Astrocyte (in vitro differentiated cells and primary cell): ENCODE measurements around the gene GALK1. TPM values are rescaled to one million over a fixed set of nuclear protein-coding genes. Genes with fewer than 3 reads are reported as not detected.

ENCODE experiments used
- DNase-seq: peaks from one replicate; pipeline ENCODE4 v3.0.0-alpha.2; 2010; ENCODE audit warnings: low read depth
- FAIRE-seq: peaks from 2 replicates; lab custom pipeline; 2011; peaks lifted over from hg19 to GRCh38; lab: Jason Lieb, UNC
- H2AFZ ChIP-seq: 2 replicates; pipeline ENCODE4 v1.6.0; 2012; ENCODE audit warnings: low read depth, low read length, inconsistent platforms
- H3K27ac ChIP-seq: 2 replicates; pipeline ENCODE4 v1.5.1; 2011; ENCODE audit warnings: low read depth, low read length, inconsistent platforms
- H3K27me3 ChIP-seq: 2 replicates; pipeline ENCODE4 v1.6.0; 2011; ENCODE audit warnings: low read length, inconsistent platforms; ENCODE audit not compliant: insufficient read depth
- H3K36me3 ChIP-seq: 2 replicates; pipeline ENCODE4 v1.5.1; 2011; ENCODE audit warnings: low read length, inconsistent platforms; ENCODE audit not compliant: insufficient read depth
- H3K4me1 ChIP-seq: 2 replicates; pipeline ENCODE4 v1.5.1; 2011; ENCODE audit warnings: low read length, inconsistent platforms; ENCODE audit not compliant: insufficient read depth
- H3K4me2 ChIP-seq: 2 replicates; pipeline ENCODE4 v1.6.0; 2012; ENCODE audit warnings: low read length, inconsistent platforms
- H3K4me3 ChIP-seq: 2 replicates; pipeline ENCODE4 v1.5.1; 2011; ENCODE audit warnings: low read depth, mild to moderate bottlenecking, low read length, inconsistent platforms; ENCODE audit not compliant: insufficient read depth
- H3K79me2 ChIP-seq: 2 replicates; pipeline ENCODE4 v1.6.0; 2012; ENCODE audit warnings: mild to moderate bottlenecking, low read length, inconsistent platforms; ENCODE audit not compliant: insufficient read depth
- H3K9ac ChIP-seq: 2 replicates; pipeline ENCODE4 v1.6.0; 2012; ENCODE audit warnings: mild to moderate bottlenecking, low read length, inconsistent platforms
- H3K9me3 ChIP-seq: 2 replicates; pipeline ENCODE4 v1.5.1; 2012; ENCODE audit warnings: low read depth, mild to moderate bottlenecking, low read length, inconsistent platforms; ENCODE audit not compliant: insufficient read depth
- H4K20me1 ChIP-seq: 2 replicates; pipeline ENCODE4 v1.6.0; 2012; ENCODE audit warnings: low read length, inconsistent platforms; ENCODE audit not compliant: insufficient read depth
- H3K27ac Mint-ChIP-seq: one replicate; pipeline ENCODE4 v1.8.0; 2021; ENCODE audit warnings: mild to moderate bottlenecking, mixed read lengths; ENCODE audit not compliant: unreplicated experiment
- H3K27me3 Mint-ChIP-seq: one replicate; pipeline ENCODE4 v1.8.0; 2021; ENCODE audit warnings: low read depth, mixed read lengths; ENCODE audit not compliant: unreplicated experiment
- H3K36me3 Mint-ChIP-seq: one replicate; pipeline ENCODE4 v1.8.0; 2021; ENCODE audit warnings: low read depth, mixed read lengths; ENCODE audit not compliant: unreplicated experiment
- H3K4me1 Mint-ChIP-seq: one replicate; pipeline ENCODE4 v1.8.0; 2021; ENCODE audit warnings: low read depth, mixed read lengths; ENCODE audit not compliant: unreplicated experiment
- H3K4me3 Mint-ChIP-seq: one replicate; pipeline ENCODE4 v1.8.0; 2021; ENCODE audit warnings: mild to moderate bottlenecking, moderate library complexity, mixed read lengths; ENCODE audit not compliant: unreplicated experiment
- H3K9me3 Mint-ChIP-seq: one replicate; pipeline ENCODE4 v1.8.0; 2021; ENCODE audit warnings: mild to moderate bottlenecking, mixed read lengths; ENCODE audit not compliant: unreplicated experiment
- CTCF ChIP-seq: IDR thresholded peaks from 2 replicates; pipeline ENCODE4 v1.5.1; 2011; ENCODE audit warnings: low read depth, mild to moderate bottlenecking, inconsistent platforms, low read length, moderate library complexity; ENCODE audit not compliant: insufficient read depth
- EZH2 ChIP-seq: IDR thresholded peaks from 2 replicates; pipeline ENCODE4 v1.6.1; 2012; ENCODE audit warnings: mild to moderate bottlenecking, low read length, inconsistent platforms; ENCODE audit not compliant: insufficient read depth
- total RNA-seq: library from RNA; stranded (reverse); gene quantifications from 2 replicates; pipeline ENCODE4 v1.2.1, GENCODE V29; 2021

GALK1 gene
- total RNA-seq, 1 donor from 2014 or later = 22.6 TPM

GRCh38 chr17:75739174-75739573 is 25.8 kb downstream of the GALK1 start:
- no peaks in the 10 kb centered on the region for H3K9me3 Mint-ChIP-seq
- Histone ChIP-seq H3K27ac (no peak overlapping the region), H3K79me2 (no peaks in the 10 kb centered on the region), H3K4me1 (no peaks in the 10 kb centered on the region), H3K9me3 (no peaks in the 10 kb centered on the region), H3K36me3 (no peaks in the 10 kb centered on the region), H3K9ac (no peak overlapping the region), H2AFZ (no peak overlapping the region), H4K20me1 (no peaks in the 10 kb centered on the region), H3K27me3 (no peaks in the 10 kb centered on the region), H3K4me2 (no peak overlapping the region), H3K4me3 (no peak overlapping the region)
- H3K27me3 Mint-ChIP-seq = peaks cover 13% of the 10 kb centered on the region
- no peak for TF ChIP-seq EZH2
- TF ChIP-seq CTCF = no peak
- no peak overlapping the region for H3K27ac Mint-ChIP-seq
- FAIRE-seq (no peak), DNase-seq (no peak)
- peaks cover 9% of the 10 kb centered on the region for H3K4me1 Mint-ChIP-seq
- H3K4me3 Mint-ChIP-seq = no peak overlapping the region
- no peaks in the 10 kb centered on the region for H3K36me3 Mint-ChIP-seq

GRCh38 chr17:75738218-75738802 is 26.7 kb downstream of the GALK1 start:
- no peaks in the 10 kb centered on the region for H3K9me3 Mint-ChIP-seq

More at GRCh38 chr17:75738218-75738802, 26.7 kb downstream of the GALK1 start:
- H3K27ac Mint-ChIP-seq = no peak overlapping the region
- no peaks in the 10 kb centered on the region for H4K20me1 ChIP-seq
- no peaks in the 10 kb centered on the region for H3K27me3 ChIP-seq
- H3K36me3 ChIP-seq = no peaks in the 10 kb centered on the region
- H3K27ac ChIP-seq = no peak overlapping the region
- FAIRE-seq = no peak
- H3K4me3 Mint-ChIP-seq = no peak overlapping the region
- H3K79me2 ChIP-seq = no peaks in the 10 kb centered on the region
- H3K9me3 ChIP-seq = no peaks in the 10 kb centered on the region
- H3K36me3 Mint-ChIP-seq = no peaks in the 10 kb centered on the region
- H3K4me3 ChIP-seq = no peak overlapping the region
- H3K4me2 ChIP-seq = no peak overlapping the region
- TF ChIP-seq CTCF (no peak), EZH2 (no peak)
- H3K4me1 ChIP-seq = no peaks in the 10 kb centered on the region
- H3K27me3 Mint-ChIP-seq = peaks cover 13% of the 10 kb centered on the region
- H2AFZ ChIP-seq = no peak overlapping the region
- H3K9ac ChIP-seq = no peak overlapping the region
- peaks cover 9% of the 10 kb centered on the region for H3K4me1 Mint-ChIP-seq
- DNase-seq = no peak
